ENCODE data around the gene LIME1.

Gene LIME1

DNA sequence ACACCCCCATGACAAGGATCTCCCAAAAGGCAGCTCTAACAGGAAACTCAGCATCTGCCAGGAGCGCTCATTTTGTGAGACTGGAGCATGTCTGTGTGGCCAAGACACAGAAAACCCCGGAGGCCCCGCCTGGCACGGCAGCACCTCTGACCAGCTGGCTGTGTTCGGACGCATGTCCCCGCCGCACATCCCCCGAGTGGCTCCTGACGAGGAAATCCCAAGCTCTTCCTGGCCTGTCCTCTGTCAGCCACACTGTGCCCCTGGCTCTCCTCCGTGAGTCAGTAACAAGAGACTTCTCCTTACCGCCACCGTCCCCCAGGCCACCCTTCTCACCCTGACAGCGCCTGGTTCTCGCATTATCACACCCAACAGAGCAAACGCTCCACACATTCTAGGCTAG lies 17.5 kb downstream of the LIME1 start:
- TF ChIP-seq, protein P1, sequence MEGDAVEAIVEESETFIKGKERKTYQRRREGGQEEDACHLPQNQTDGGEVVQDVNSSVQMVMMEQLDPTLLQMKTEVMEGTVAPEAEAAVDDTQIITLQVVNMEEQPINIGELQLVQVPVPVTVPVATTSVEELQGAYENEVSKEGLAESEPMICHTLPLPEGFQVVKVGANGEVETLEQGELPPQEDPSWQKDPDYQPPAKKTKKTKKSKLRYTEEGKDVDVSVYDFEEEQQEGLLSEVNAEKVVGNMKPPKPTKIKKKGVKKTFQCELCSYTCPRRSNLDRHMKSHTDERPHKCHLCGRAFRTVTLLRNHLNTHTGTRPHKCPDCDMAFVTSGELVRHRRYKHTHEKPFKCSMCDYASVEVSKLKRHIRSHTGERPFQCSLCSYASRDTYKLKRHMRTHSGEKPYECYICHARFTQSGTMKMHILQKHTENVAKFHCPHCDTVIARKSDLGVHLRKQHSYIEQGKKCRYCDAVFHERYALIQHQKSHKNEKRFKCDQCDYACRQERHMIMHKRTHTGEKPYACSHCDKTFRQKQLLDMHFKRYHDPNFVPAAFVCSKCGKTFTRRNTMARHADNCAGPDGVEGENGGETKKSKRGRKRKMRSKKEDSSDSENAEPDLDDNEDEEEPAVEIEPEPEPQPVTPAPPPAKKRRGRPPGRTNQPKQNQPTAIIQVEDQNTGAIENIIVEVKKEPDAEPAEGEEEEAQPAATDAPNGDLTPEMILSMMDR (IDR thresholded peaks at IDR 0.05; ENCODE audit: low read depth, low read length): no peak

DNA sequence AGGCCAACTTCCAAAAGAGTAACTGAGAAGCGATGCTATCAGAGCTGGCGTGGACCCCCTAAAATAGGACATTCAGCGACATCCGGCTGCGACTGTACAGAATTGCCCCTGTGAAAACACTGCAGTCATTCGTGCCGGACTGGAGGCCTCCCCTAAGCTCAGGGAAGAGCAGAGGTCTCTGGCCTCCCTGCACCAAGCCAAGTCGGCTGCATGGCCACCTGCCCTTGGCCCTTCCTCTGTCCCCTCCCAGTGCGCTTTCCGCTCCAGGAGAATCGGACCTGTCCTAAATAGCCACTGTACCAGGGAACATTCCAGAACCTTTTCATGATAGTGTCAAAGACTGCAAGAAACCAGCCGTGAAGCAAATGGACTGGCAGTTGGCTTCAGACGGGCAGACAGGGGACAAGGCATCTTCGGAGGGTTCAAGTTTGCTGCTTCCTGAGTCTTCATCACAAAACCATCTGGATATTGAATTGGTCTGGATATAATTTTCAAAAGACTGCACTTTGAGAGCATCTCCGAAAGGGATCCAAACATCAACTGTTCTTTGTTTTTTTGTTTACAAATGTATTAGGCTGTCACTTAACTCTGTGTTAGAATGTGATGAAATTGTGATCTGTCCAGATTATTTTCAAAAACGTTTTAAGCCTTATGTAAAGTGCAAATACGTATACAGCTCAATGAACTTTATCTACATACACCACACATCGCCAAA lies 19.6 kb downstream of the LIME1 start:
- TF ChIP-seq, protein P1 (IDR thresholded peaks at IDR 0.05; ENCODE audit: low read depth, low read length): no peak
- no peak for DNase-seq (ENCODE audit: extremely low read depth, low read depth)

More for the DNA sequence above, 17.5 kb downstream of the LIME1 start:
- no peak for DNase-seq (ENCODE audit: extremely low read depth, low read depth)

GRCh38 chr20:63756648-63756991 lies 20.2 kb downstream of the LIME1 start:
- TF ChIP-seq, protein P1 (IDR thresholded peaks at IDR 0.05; ENCODE audit: low read depth, low read length): no peak
- no peak for DNase-seq (ENCODE audit: extremely low read depth, low read depth)

GRCh38 chr20:63758152-63758551 lies 21.7 kb downstream of the LIME1 start:
- no peak for DNase-seq (ENCODE audit: extremely low read depth, low read depth)
- TF ChIP-seq, protein P1 (IDR thresholded peaks at IDR 0.05; ENCODE audit: low read depth, low read length): no peak

GRCh38 chr20:63759377-63759901 lies 23.0 kb downstream of the LIME1 start:
- DNase-seq (ENCODE audit: extremely low read depth, low read depth): no peak
- TF ChIP-seq, protein P1 (IDR thresholded peaks at IDR 0.05; ENCODE audit: low read depth, low read length): no peak

GRCh38 chr20:63765082-63765873 lies 28.8 kb downstream of the LIME1 start:
- DNase-seq (ENCODE audit: extremely low read depth, low read depth): no peak
- TF ChIP-seq, protein P1 (IDR thresholded peaks at IDR 0.05; ENCODE audit: low read depth, low read length): no peak

GRCh38 chr20:63765902-63766301 lies 29.4 kb downstream of the LIME1 start:
- no peak for DNase-seq (ENCODE audit: extremely low read depth, low read depth)
- TF ChIP-seq, protein P1 (IDR thresholded peaks at IDR 0.05; ENCODE audit: low read depth, low read length): no peak

Measured in AG09319 (cell line).